GM13976 (cell line): ENCODE results near the gene SEPTIN1.
A peak's percentile ranks its signal among the peaks of the same experiment; 100 is the strongest.
"Not testable (repeated sequence)": the region's sequence is repeated elsewhere in the genome, so short reads cannot be mapped to it uniquely, and the experiment has no call there.

Experiments
- DNase-seq: peaks from one replicate; pipeline ENCODE4 v3.0.0; 2012; ENCODE audit warnings: low spot score
- CTCF ChIP-seq: IDR thresholded peaks from 2 replicates; pipeline ENCODE4 v1.5.1; 2012; ENCODE audit warnings: borderline replicate concordance, mild to moderate bottlenecking; ENCODE audit not compliant: insufficient read depth; ENCODE audit errors: extremely low read depth, missing control alignments, control extremely low read depth
- in situ Hi-C: fragments of 300-500 bp; cut with MboI; formaldehyde crosslinking; loops from one replicate; pipeline ENCODE4 v1.12.0; 2022; ENCODE audit warnings: low sequenced_read_pairs, mixed read lengths, inconsistent platforms; ENCODE audit not compliant: unreplicated experiment

The SEPTIN1 gene

GRCh38 chr16:30350134-30350871 lies 32.1 kb downstream of the SEPTIN1 start:
- in situ Hi-C loops, result no loop called here
- DNase-seq, result peak; percentile 83
- no peak for TF ChIP-seq CTCF

- DNase-seq, result no peak
- in situ Hi-C loops, result no loop called here
- no peak for TF ChIP-seq CTCF
Observed at GRCh38 chr16:30349675-30350074, 32.7 kb downstream of the SEPTIN1 start.

- no peak for TF ChIP-seq CTCF
- DNase-seq, result no peak
- in situ Hi-C loops, result no loop called here
Observed at GRCh38 chr16:30348929-30349328, 33.4 kb downstream of the SEPTIN1 start.

- no peak for DNase-seq
- no peak for TF ChIP-seq CTCF
- in situ Hi-C loops, result no loop called here
Observed at GRCh38 chr16:30348113-30348512, 34.2 kb downstream of the SEPTIN1 start.

GRCh38 chr16:30346286-30346685 lies 36.1 kb downstream of the SEPTIN1 start:
- in situ Hi-C loops, result no loop called here
- TF ChIP-seq CTCF, result no peak
- DNase-seq, result no peak

GRCh38 chr16:30343491-30343820 lies 38.9 kb downstream of the SEPTIN1 start:
- DNase-seq, in situ Hi-C loops: not testable (repeated sequence)

GRCh38 chr16:30342751-30343490 lies 39.4 kb downstream of the SEPTIN1 start:
- in situ Hi-C loops, result no loop called here
- TF ChIP-seq CTCF, result no peak

GRCh38 chr16:30341971-30342370 lies 40.4 kb downstream of the SEPTIN1 start:
- DNase-seq, in situ Hi-C loops: not testable (repeated sequence)

More at GRCh38 chr16:30342751-30343490, 39.4 kb downstream of the SEPTIN1 start:
- DNase-seq, result no peak
